Stomach (tissue), 4 donors: Measurements from ENCODE around the gene ARRB1.

Experiments
- CTCF ChIP-seq, 7 experiments: fragments of 450-650 bp in 4 of 7; fragments of 200-600 bp in 3 of 7; sonication (generic) in 3 of 7; IDR thresholded peaks; one replicate each; pipeline ENCODE4 v1.5.1; 2016 to 2019; ENCODE audit warnings: antibody characterized with exemption in 7 of 7, control low read depth in 2 of 7, mild to moderate bottlenecking in 1 of 7
- EP300 ChIP-seq: sonication (generic); formaldehyde crosslinking; IDR thresholded peaks from one replicate; pipeline ENCODE4 v1.6.1; 2017; ENCODE audit warnings: antibody characterized with exemption
- POLR2A ChIP-seq, 4 donors: fragments of 450-650 bp; IDR thresholded peaks; one replicate each; pipeline ENCODE4 v1.6.1; 2016; ENCODE audit warnings: antibody characterized with exemption in 4 of 4, control low read depth in 2 of 4, mild to moderate bottlenecking in 1 of 4, moderate library complexity in 1 of 4
- POLR2AphosphoS5 ChIP-seq, 3 donors: sonication (generic); formaldehyde crosslinking; IDR thresholded peaks; one replicate each; pipeline ENCODE4 v1.6.1; 2016; ENCODE audit warnings: antibody characterized with exemption in 3 of 3

GRCh38 chr11:75281469-75282095 is 69.9 kb downstream of the ARRB1 start:
- no peak for TF ChIP-seq CTCF (IDR thresholded peaks at IDR 0.05)
- TF ChIP-seq POLR2A (IDR thresholded peaks at IDR 0.05): no peak
- TF ChIP-seq POLR2AphosphoS5 (IDR thresholded peaks at IDR 0.05): no peak
- no peak for TF ChIP-seq EP300
